H9 (cell line): ENCODE results near the gene ILF2. TPM values are rescaled to one million over a fixed set of nuclear protein-coding genes. Genes with fewer than 3 reads are reported as not detected.
"Not testable (repeated sequence)": the region's sequence is repeated elsewhere in the genome, so short reads cannot be mapped to it uniquely, and the experiment has no call there.

ENCODE experiments used
- DNase-seq: peaks from one replicate; pipeline ENCODE4 v3.0.0-alpha.2; 2017
- H2AFZ ChIP-seq: one replicate; pipeline ENCODE4 v1.6.1; 2013; ENCODE audit warnings: mild to moderate bottlenecking, low read length, control low read depth, moderate library complexity
- H2AK5ac ChIP-seq: 2 replicates; pipeline ENCODE4 v1.6.1; 2013; ENCODE audit warnings: low read length, control low read depth, mixed read lengths; ENCODE audit not compliant: insufficient read length
- H2BK120ac ChIP-seq: one replicate; pipeline ENCODE4 v1.6.1; 2013; ENCODE audit warnings: low read depth, mild to moderate bottlenecking, low read length, control low read depth, inconsistent platforms; ENCODE audit not compliant: poor library complexity, severe bottlenecking
- H2BK12ac ChIP-seq: 2 replicates; pipeline ENCODE4 v1.6.1; 2013; ENCODE audit warnings: low read length, control low read depth, mixed read lengths, low read depth; ENCODE audit not compliant: insufficient read length
- H2BK15ac ChIP-seq: 2 replicates; pipeline ENCODE4 v1.6.1; 2013; ENCODE audit warnings: low read depth, low read length, control low read depth
- H2BK20ac ChIP-seq: one replicate; pipeline ENCODE4 v1.6.1; 2013; ENCODE audit warnings: low read depth, mild to moderate bottlenecking, low read length, control low read depth, inconsistent platforms; ENCODE audit not compliant: poor library complexity, severe bottlenecking
- H2BK5ac ChIP-seq: 2 replicates; pipeline ENCODE4 v1.6.1; 2013; ENCODE audit warnings: low read length, control low read depth, mixed read lengths; ENCODE audit not compliant: insufficient read length
- H3K14ac ChIP-seq: 2 replicates; pipeline ENCODE4 v1.6.1; 2013; ENCODE audit warnings: low read length, control low read depth; ENCODE audit not compliant: insufficient read depth
- H3K18ac ChIP-seq: 2 replicates; pipeline ENCODE4 v1.6.1; 2013; ENCODE audit warnings: low read depth, mild to moderate bottlenecking, mixed read lengths, low read length, control low read depth; ENCODE audit not compliant: insufficient read length
- H3K23ac ChIP-seq: 2 replicates; pipeline ENCODE4 v1.6.1; 2013; ENCODE audit warnings: low read length, control low read depth, mixed read lengths, low read depth; ENCODE audit not compliant: insufficient read length
- H3K23me2 ChIP-seq: 2 replicates; pipeline ENCODE4 v1.6.1; 2013; ENCODE audit warnings: low read depth, mild to moderate bottlenecking, mixed read lengths, low read length, control low read depth; ENCODE audit not compliant: insufficient read length, poor library complexity, severe bottlenecking
- H3K27ac ChIP-seq: 2 replicates; pipeline ENCODE4 v1.5.1; 2013; ENCODE audit warnings: low read length, control low read depth, mixed read lengths, low read depth; ENCODE audit not compliant: insufficient read length
- H3K27me3 ChIP-seq: 2 replicates; pipeline ENCODE4 v1.6.1; 2013; ENCODE audit warnings: low read length, control low read depth, inconsistent platforms; ENCODE audit not compliant: insufficient read depth
- H3K4ac ChIP-seq: 2 replicates; pipeline ENCODE4 v1.6.1; 2013; ENCODE audit warnings: low read depth, mild to moderate bottlenecking, control low read depth, inconsistent platforms, low read length, moderate library complexity
- H3K4me1 ChIP-seq: 2 replicates; pipeline ENCODE4 v1.6.1; 2013; ENCODE audit warnings: low read length, control low read depth, inconsistent platforms; ENCODE audit not compliant: insufficient read depth
- H3K4me2 ChIP-seq: 2 replicates; pipeline ENCODE4 v1.6.1; 2013; ENCODE audit warnings: low read length, control low read depth, mixed read lengths; ENCODE audit not compliant: insufficient read length, insufficient read depth
- H3K56ac ChIP-seq: 2 replicates; pipeline ENCODE4 v1.6.1; 2013; ENCODE audit warnings: low read depth, mild to moderate bottlenecking, mixed read lengths, low read length, control low read depth; ENCODE audit not compliant: insufficient read length
- H3K79me1 ChIP-seq: 2 replicates; pipeline ENCODE4 v1.6.1; 2013; ENCODE audit warnings: low read depth, mild to moderate bottlenecking, moderate library complexity, low read length, control low read depth, inconsistent platforms; ENCODE audit not compliant: insufficient read depth, poor library complexity, severe bottlenecking
- H3K79me2 ChIP-seq: 2 replicates; pipeline ENCODE4 v1.6.1; 2013; ENCODE audit warnings: low read length, control low read depth, inconsistent platforms; ENCODE audit not compliant: insufficient read depth
- H3K9ac ChIP-seq: 2 replicates; pipeline ENCODE4 v1.6.1; 2013; ENCODE audit warnings: low read length, control low read depth, mixed read lengths; ENCODE audit not compliant: insufficient read length; ENCODE audit errors: extremely low read depth
- H3K9me3 ChIP-seq: one replicate; pipeline ENCODE4 v1.6.1; 2013; ENCODE audit warnings: low read depth, low read length, inconsistent platforms; ENCODE audit not compliant: control insufficient read depth
- H3T11ph ChIP-seq: one replicate; pipeline ENCODE4 v1.6.1; 2013; ENCODE audit warnings: mild to moderate bottlenecking, low read length, control low read depth, inconsistent platforms
- H4K20me1 ChIP-seq: one replicate; pipeline ENCODE4 v1.6.1; 2013; ENCODE audit not compliant: control insufficient read depth, insufficient read length, insufficient read depth
- H4K5ac ChIP-seq: 2 replicates; pipeline ENCODE4 v1.6.1; 2013; ENCODE audit warnings: low read depth, mild to moderate bottlenecking, mixed read lengths, low read length, control low read depth; ENCODE audit not compliant: insufficient read length
- H4K8ac ChIP-seq: replicated peaks from 2 replicates; pipeline ENCODE4 v1.6.1; 2013; ENCODE audit warnings: low read length, control low read depth, mixed read lengths, low read depth; ENCODE audit not compliant: insufficient read length
- H4K91ac ChIP-seq: 2 replicates; pipeline ENCODE4 v1.6.1; 2013; ENCODE audit warnings: low read depth, mild to moderate bottlenecking, moderate library complexity, mixed read lengths, low read length, control low read depth; ENCODE audit not compliant: insufficient read length
- H3K27ac Mint-ChIP-seq, 3 experiments: 2 replicates in 2 of 3; 3 replicates in 1 of 3; pipeline ENCODE4 v1.8.0; 2020 to 2021; ENCODE audit warnings: mixed read lengths in 3 of 3, mild to moderate bottlenecking in 1 of 3, moderate library complexity in 1 of 3
- H3K27me3 Mint-ChIP-seq: 2 replicates; pipeline ENCODE4 v1.8.0; 2021; ENCODE audit warnings: low read depth, mild to moderate bottlenecking, moderate library complexity, mixed read lengths
- H3K36me3 Mint-ChIP-seq, 3 experiments: 2 replicates in 2 of 3; 3 replicates in 1 of 3; pipeline ENCODE4 v1.8.0; 2020 to 2021; ENCODE audit warnings: low read depth in 3 of 3, mixed read lengths in 3 of 3; ENCODE audit not compliant: insufficient read depth in 1 of 3
- H3K4me1 Mint-ChIP-seq, 2 experiments: 2 replicates each; pipeline ENCODE4 v1.8.0; 2020; ENCODE audit warnings: mixed read lengths in 2 of 2
- H3K4me3 Mint-ChIP-seq, 2 experiments: 2 replicates in 1 of 2; 3 replicates in 1 of 2; pipeline ENCODE4 v1.8.0; 2020 to 2021; ENCODE audit warnings: mild to moderate bottlenecking in 2 of 2, mixed read lengths in 2 of 2, moderate library complexity in 1 of 2
- H3K9me3 Mint-ChIP-seq, 2 experiments: 2 replicates in 1 of 2; 3 replicates in 1 of 2; pipeline ENCODE4 v1.8.0; 2020; ENCODE audit warnings: mild to moderate bottlenecking in 2 of 2, mixed read lengths in 2 of 2, moderate library complexity in 1 of 2
- WGBS: extraction: QIAGEN DNeasy Blood & Tissue Kit; methylation state at CpG from one replicate; pipeline ENCODE4 v1.1.7; 2013; ENCODE audit warnings: missing lambda C conversion rate, low lambda C conversion rate, mixed read lengths; ENCODE audit not compliant: insufficient read length; ENCODE audit errors: extremely low coverage; 5-methylcytosine and 5-hydroxymethylcytosine counted together
- total RNA-seq: library from RNA; stranded (reverse); gene quantifications from 2 replicates; pipeline ENCODE4 v1.2.1, GENCODE V29; 2021
- TF ChIP-seq, protein P1 (sequence below): fragments of 200-600 bp; sonication (generic); conservative IDR thresholded peaks from 3 replicates; pipeline ENCODE4 v1.8.0; 2021; ENCODE audit warnings: antibody characterized with exemption, mild to moderate bottlenecking

The ILF2 gene
- total RNA-seq, 1 experiment from 2014 or later: 357 TPM

DNA sequence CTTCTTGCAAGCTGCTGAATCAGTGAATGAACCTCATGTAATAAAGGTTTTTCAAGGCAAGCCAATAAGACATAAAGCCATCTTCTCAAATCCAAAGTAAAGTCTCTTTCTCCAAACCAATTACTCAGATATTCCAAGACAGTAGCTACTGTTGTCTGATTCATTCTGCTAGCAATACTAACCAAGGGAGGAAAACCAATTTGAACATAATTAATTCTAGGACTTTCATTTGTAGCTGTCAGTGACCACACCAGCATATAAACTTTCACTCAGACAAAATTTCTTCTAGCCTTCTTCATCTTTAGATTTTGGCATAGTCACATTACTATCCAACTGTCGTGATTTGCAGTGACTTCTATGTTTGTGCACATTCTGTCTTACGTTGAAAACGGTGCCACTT, 46.5 kb upstream of the ILF2 start:
- Histone ChIP-seq H3K4me2 (no peak overlapping the region), H3K18ac (no peak overlapping the region), H2BK15ac (no peak overlapping the region), H3K14ac (no peak overlapping the region), H3K4ac (no peak overlapping the region), H4K8ac (no peak overlapping the region), H2BK120ac (no peak overlapping the region), H3K56ac (no peak overlapping the region), H3K79me2 (no peaks in the 10 kb centered on the region), H3K23ac (no peak overlapping the region), H4K5ac (no peak overlapping the region), H3T11ph (no peak overlapping the region), H2BK12ac (no peak overlapping the region), H4K91ac (no peak overlapping the region), H3K23me2 (no peaks in the 10 kb centered on the region), H3K9ac (no peak overlapping the region), H3K79me1 (no peaks in the 10 kb centered on the region), H3K27ac (no peak overlapping the region), H2BK20ac (no peak overlapping the region), H2BK5ac (no peak overlapping the region), H3K9me3 (no peaks in the 10 kb centered on the region), H2AK5ac (no peak overlapping the region), H4K20me1 (no peaks in the 10 kb centered on the region), H3K4me1 (no peaks in the 10 kb centered on the region), H2AFZ (no peak overlapping the region), H3K27me3 (no peaks in the 10 kb centered on the region)
- TF ChIP-seq, protein P1, sequence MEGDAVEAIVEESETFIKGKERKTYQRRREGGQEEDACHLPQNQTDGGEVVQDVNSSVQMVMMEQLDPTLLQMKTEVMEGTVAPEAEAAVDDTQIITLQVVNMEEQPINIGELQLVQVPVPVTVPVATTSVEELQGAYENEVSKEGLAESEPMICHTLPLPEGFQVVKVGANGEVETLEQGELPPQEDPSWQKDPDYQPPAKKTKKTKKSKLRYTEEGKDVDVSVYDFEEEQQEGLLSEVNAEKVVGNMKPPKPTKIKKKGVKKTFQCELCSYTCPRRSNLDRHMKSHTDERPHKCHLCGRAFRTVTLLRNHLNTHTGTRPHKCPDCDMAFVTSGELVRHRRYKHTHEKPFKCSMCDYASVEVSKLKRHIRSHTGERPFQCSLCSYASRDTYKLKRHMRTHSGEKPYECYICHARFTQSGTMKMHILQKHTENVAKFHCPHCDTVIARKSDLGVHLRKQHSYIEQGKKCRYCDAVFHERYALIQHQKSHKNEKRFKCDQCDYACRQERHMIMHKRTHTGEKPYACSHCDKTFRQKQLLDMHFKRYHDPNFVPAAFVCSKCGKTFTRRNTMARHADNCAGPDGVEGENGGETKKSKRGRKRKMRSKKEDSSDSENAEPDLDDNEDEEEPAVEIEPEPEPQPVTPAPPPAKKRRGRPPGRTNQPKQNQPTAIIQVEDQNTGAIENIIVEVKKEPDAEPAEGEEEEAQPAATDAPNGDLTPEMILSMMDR: no peak
- H3K27me3 Mint-ChIP-seq: no peaks in the 10 kb centered on the region
- H3K27ac Mint-ChIP-seq: no peak overlapping the region
- no peaks in the 10 kb centered on the region for H3K9me3 Mint-ChIP-seq
- no peak for DNase-seq
- no CpG with 5 or more reads among the region's 3 CpGs for WGBS
- H3K36me3 Mint-ChIP-seq: no peaks in the 10 kb centered on the region
- H3K4me1 Mint-ChIP-seq: peaks cover 4 to 5% of the 10 kb centered on the region in 2 experiments; a peak in 2 of 4 replicates
- no peak overlapping the region for H3K4me3 Mint-ChIP-seq

DNA sequence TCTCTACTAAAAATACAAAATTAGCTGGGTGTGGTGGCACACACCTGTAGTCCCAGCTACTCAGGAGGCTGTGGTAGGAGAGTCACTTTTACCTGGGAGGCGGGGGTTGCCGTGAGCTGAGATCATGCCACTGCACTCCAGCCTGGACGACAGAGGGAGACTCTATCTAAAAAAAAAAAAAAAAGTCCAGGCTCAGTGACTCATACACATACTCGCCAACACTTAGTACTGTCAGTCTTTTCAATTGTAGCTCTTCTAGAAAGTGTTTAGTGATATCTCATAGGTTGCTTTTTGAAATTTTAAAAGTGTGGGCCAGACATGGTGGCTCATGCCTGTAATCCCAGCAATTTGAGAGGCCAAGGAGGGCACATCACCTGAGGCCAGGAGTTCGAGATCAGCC, 45.4 kb upstream of the ILF2 start:
- not testable (repeated sequence) for H3K4me1 Mint-ChIP-seq, H3K27ac Mint-ChIP-seq, H3K18ac ChIP-seq, H4K5ac ChIP-seq, H3K9me3 Mint-ChIP-seq, H3K56ac ChIP-seq, H2BK20ac ChIP-seq, H2BK12ac ChIP-seq, H3K4me2 ChIP-seq, H2BK120ac ChIP-seq, H2BK5ac ChIP-seq, H3K27me3 ChIP-seq, H3T11ph ChIP-seq, H3K79me2 ChIP-seq, H3K23ac ChIP-seq, H3K79me1 ChIP-seq, H3K36me3 Mint-ChIP-seq, H3K23me2 ChIP-seq, H3K9me3 ChIP-seq, H3K4me3 Mint-ChIP-seq, H3K27ac ChIP-seq, H4K91ac ChIP-seq, H2AFZ ChIP-seq, H3K27me3 Mint-ChIP-seq, H4K8ac ChIP-seq, H3K4me1 ChIP-seq, H2AK5ac ChIP-seq, H2BK15ac ChIP-seq, H3K9ac ChIP-seq, DNase-seq, H4K20me1 ChIP-seq, H3K4ac ChIP-seq, H3K14ac ChIP-seq
- no CpG with 5 or more reads among the region's 5 CpGs for WGBS
